T-helper 2 cell treated with Interferon-gamma antibody and Interleukin-4, amounts not matched to agents 5 μg/mL and 100 μg/mL, for 36 hours (primary cell): ENCODE data around the gene LDAF1.
"Not testable (repeated sequence)": the region's sequence is repeated elsewhere in the genome, so short reads cannot be mapped to it uniquely, and the experiment has no call there.

Experiments used
- DNase-seq: peaks from one replicate; pipeline ENCODE4 v3.0.0; 2021; ENCODE audit warnings: low spot score
- H3K27ac Mint-ChIP-seq: one replicate; pipeline ENCODE4 v1.8.0; 2021; ENCODE audit warnings: mild to moderate bottlenecking, mixed read lengths
- H3K27me3 Mint-ChIP-seq: one replicate; pipeline ENCODE4 v1.8.0; 2021; ENCODE audit warnings: low read depth, mixed read lengths
- H3K36me3 Mint-ChIP-seq: one replicate; pipeline ENCODE4 v1.8.0; 2021; ENCODE audit warnings: low read depth, mixed read lengths
- H3K4me1 Mint-ChIP-seq: one replicate; pipeline ENCODE4 v1.8.0; 2021; ENCODE audit warnings: low read depth, mixed read lengths
- H3K4me3 Mint-ChIP-seq: one replicate; pipeline ENCODE4 v1.8.0; 2022; ENCODE audit warnings: mild to moderate bottlenecking, moderate library complexity, mixed read lengths
- H3K9me3 Mint-ChIP-seq: one replicate; pipeline ENCODE4 v1.8.0; 2021; ENCODE audit warnings: mixed read lengths

LDAF1 gene

GRCh38 chr16:21169249-21169981 is 10.9 kb downstream of the LDAF1 start:
- Mint-ChIP-seq H3K9me3 (no peaks in the 10 kb centered on the region), H3K4me3 (no peak overlapping the region), H3K27ac (no peak overlapping the region), H3K27me3 (no peaks in the 10 kb centered on the region), H3K36me3 (peaks cover 24% of the 10 kb centered on the region), H3K4me1 (no peaks in the 10 kb centered on the region)
- DNase-seq: no peak

- not testable (repeated sequence) for DNase-seq
- peaks cover 24% of the 10 kb centered on the region for H3K36me3 Mint-ChIP-seq
These were observed 11.6 kb downstream of the LDAF1 start for GRCh38 chr16:21170116-21170515.

GRCh38 chr16:21172650-21173049 is 14.2 kb downstream of the LDAF1 start:
- no peak for DNase-seq
- Mint-ChIP-seq H3K4me1 (no peaks in the 10 kb centered on the region), H3K36me3 (peaks cover 21% of the 10 kb centered on the region), H3K27ac (no peak overlapping the region), H3K9me3 (no peaks in the 10 kb centered on the region), H3K27me3 (no peaks in the 10 kb centered on the region), H3K4me3 (no peak overlapping the region)

More at GRCh38 chr16:21170116-21170515, 11.6 kb downstream of the LDAF1 start:
- H3K27me3 Mint-ChIP-seq, H3K4me3 Mint-ChIP-seq, H3K27ac Mint-ChIP-seq, H3K4me1 Mint-ChIP-seq, H3K9me3 Mint-ChIP-seq: not testable (repeated sequence)

- Mint-ChIP-seq H3K4me3 (no peak overlapping the region), H3K36me3 (peaks cover 35% of the 10 kb centered on the region), H3K27me3 (no peaks in the 10 kb centered on the region), H3K9me3 (no peaks in the 10 kb centered on the region), H3K27ac (no peak overlapping the region), H3K4me1 (no peaks in the 10 kb centered on the region)
- DNase-seq: no peak
These were observed 16.9 kb downstream of the LDAF1 start for GRCh38 chr16:21175397-21175796.

- peaks cover 35% of the 10 kb centered on the region for H3K36me3 Mint-ChIP-seq
- peaks cover 8% of the 10 kb centered on the region for H3K9me3 Mint-ChIP-seq
- no peak overlapping the region for H3K27ac Mint-ChIP-seq
- no peak overlapping the region for H3K4me3 Mint-ChIP-seq
- H3K27me3 Mint-ChIP-seq: no peaks in the 10 kb centered on the region
- H3K4me1 Mint-ChIP-seq: no peaks in the 10 kb centered on the region
- no peak for DNase-seq
These were observed 20.9 kb downstream of the LDAF1 start for GRCh38 chr16:21179126-21179982.

GRCh38 chr16:21179983-21180365 is 21.5 kb downstream of the LDAF1 start:
- DNase-seq: no peak
- Mint-ChIP-seq H3K4me1 (no peaks in the 10 kb centered on the region), H3K4me3 (no peak overlapping the region), H3K27ac (no peak overlapping the region), H3K36me3 (peaks cover 34% of the 10 kb centered on the region), H3K27me3 (no peaks in the 10 kb centered on the region), H3K9me3 (peaks cover 14% of the 10 kb centered on the region)

GRCh38 chr16:21183995-21184394 is 25.5 kb downstream of the LDAF1 start:
- peaks cover 2% of the 10 kb centered on the region for H3K4me1 Mint-ChIP-seq
- H3K36me3 Mint-ChIP-seq: peaks cover 23% of the 10 kb centered on the region
- H3K4me3 Mint-ChIP-seq: no peak overlapping the region
- peaks cover 16% of the 10 kb centered on the region for H3K9me3 Mint-ChIP-seq
- DNase-seq: no peak
- H3K27ac Mint-ChIP-seq: no peak overlapping the region
- H3K27me3 Mint-ChIP-seq: no peaks in the 10 kb centered on the region

GRCh38 chr16:21184834-21185233 is 26.4 kb downstream of the LDAF1 start:
- H3K9me3 Mint-ChIP-seq: peaks cover 16% of the 10 kb centered on the region
- no peaks in the 10 kb centered on the region for H3K27me3 Mint-ChIP-seq
- peaks cover 16% of the 10 kb centered on the region for H3K36me3 Mint-ChIP-seq
- H3K27ac Mint-ChIP-seq: no peak overlapping the region
- H3K4me1 Mint-ChIP-seq: peaks cover 2% of the 10 kb centered on the region
- H3K4me3 Mint-ChIP-seq: no peak overlapping the region
- DNase-seq: peak; percentile 22

- no peak overlapping the region for H3K27ac Mint-ChIP-seq
- H3K4me1 Mint-ChIP-seq: peaks cover 2% of the 10 kb centered on the region
- DNase-seq: no peak
- no peak overlapping the region for H3K4me3 Mint-ChIP-seq
- H3K36me3 Mint-ChIP-seq: peaks cover 12% of the 10 kb centered on the region
- H3K27me3 Mint-ChIP-seq: peaks cover 4% of the 10 kb centered on the region
- H3K9me3 Mint-ChIP-seq: peaks cover 19% of the 10 kb centered on the region
These were observed 27.3 kb downstream of the LDAF1 start for GRCh38 chr16:21185659-21186325.

GRCh38 chr16:21186326-21186691 is 27.8 kb downstream of the LDAF1 start:
- Mint-ChIP-seq H3K9me3 (peaks cover 19% of the 10 kb centered on the region), H3K4me3 (no peak overlapping the region), H3K27ac (no peak overlapping the region)

GRCh38 chr16:21189311-21189710 is 30.8 kb downstream of the LDAF1 start:
- Mint-ChIP-seq H3K9me3 (peaks cover 12% of the 10 kb centered on the region), H3K4me1 (peaks cover 2% of the 10 kb centered on the region), H3K4me3 (no peak overlapping the region), H3K27ac (no peak overlapping the region), H3K27me3 (peaks cover 9% of the 10 kb centered on the region), H3K36me3 (no peaks in the 10 kb centered on the region)
- DNase-seq: no peak

More at GRCh38 chr16:21186326-21186691, 27.8 kb downstream of the LDAF1 start:
- peaks cover 4% of the 10 kb centered on the region for H3K27me3 Mint-ChIP-seq
- peaks cover 8% of the 10 kb centered on the region for H3K36me3 Mint-ChIP-seq
- H3K4me1 Mint-ChIP-seq: peaks cover 2% of the 10 kb centered on the region
- DNase-seq: no peak

- H3K27me3 Mint-ChIP-seq: peaks cover 11% of the 10 kb centered on the region
- peaks cover 5% of the 10 kb centered on the region for H3K9me3 Mint-ChIP-seq
These were observed 31.5 kb downstream of the LDAF1 start for GRCh38 chr16:21190013-21190412.

GRCh38 chr16:21190599-21190998 is 32.1 kb downstream of the LDAF1 start:
- no peaks in the 10 kb centered on the region for H3K36me3 Mint-ChIP-seq
- H3K27ac Mint-ChIP-seq: no peak overlapping the region
- peaks cover 8% of the 10 kb centered on the region for H3K4me1 Mint-ChIP-seq
- H3K27me3 Mint-ChIP-seq: peaks cover 11% of the 10 kb centered on the region
- no peak overlapping the region for H3K4me3 Mint-ChIP-seq
- H3K9me3 Mint-ChIP-seq: peaks cover 4% of the 10 kb centered on the region
- DNase-seq: no peak

More at GRCh38 chr16:21190013-21190412, 31.5 kb downstream of the LDAF1 start:
- Mint-ChIP-seq H3K4me3 (no peak overlapping the region), H3K27ac (no peak overlapping the region), H3K4me1 (peaks cover 8% of the 10 kb centered on the region), H3K36me3 (no peaks in the 10 kb centered on the region)
- no peak for DNase-seq

GRCh38 chr16:21192991-21193390 is 34.5 kb downstream of the LDAF1 start:
- H3K9me3 Mint-ChIP-seq: peaks cover 4% of the 10 kb centered on the region
- H3K36me3 Mint-ChIP-seq: no peaks in the 10 kb centered on the region
- peaks cover 8% of the 10 kb centered on the region for H3K4me1 Mint-ChIP-seq
- no peak for DNase-seq
- H3K27ac Mint-ChIP-seq: no peak overlapping the region
- H3K27me3 Mint-ChIP-seq: peaks cover 14% of the 10 kb centered on the region
- H3K4me3 Mint-ChIP-seq: no peak overlapping the region
